ENCODE measurements around the gene SPEN. TPM values are rescaled to one million over a fixed set of nuclear protein-coding genes. Genes with fewer than 3 reads are reported as not detected.
A peak's percentile ranks its signal among the peaks of the same experiment; 100 is the strongest.

The SPEN gene, protein sequence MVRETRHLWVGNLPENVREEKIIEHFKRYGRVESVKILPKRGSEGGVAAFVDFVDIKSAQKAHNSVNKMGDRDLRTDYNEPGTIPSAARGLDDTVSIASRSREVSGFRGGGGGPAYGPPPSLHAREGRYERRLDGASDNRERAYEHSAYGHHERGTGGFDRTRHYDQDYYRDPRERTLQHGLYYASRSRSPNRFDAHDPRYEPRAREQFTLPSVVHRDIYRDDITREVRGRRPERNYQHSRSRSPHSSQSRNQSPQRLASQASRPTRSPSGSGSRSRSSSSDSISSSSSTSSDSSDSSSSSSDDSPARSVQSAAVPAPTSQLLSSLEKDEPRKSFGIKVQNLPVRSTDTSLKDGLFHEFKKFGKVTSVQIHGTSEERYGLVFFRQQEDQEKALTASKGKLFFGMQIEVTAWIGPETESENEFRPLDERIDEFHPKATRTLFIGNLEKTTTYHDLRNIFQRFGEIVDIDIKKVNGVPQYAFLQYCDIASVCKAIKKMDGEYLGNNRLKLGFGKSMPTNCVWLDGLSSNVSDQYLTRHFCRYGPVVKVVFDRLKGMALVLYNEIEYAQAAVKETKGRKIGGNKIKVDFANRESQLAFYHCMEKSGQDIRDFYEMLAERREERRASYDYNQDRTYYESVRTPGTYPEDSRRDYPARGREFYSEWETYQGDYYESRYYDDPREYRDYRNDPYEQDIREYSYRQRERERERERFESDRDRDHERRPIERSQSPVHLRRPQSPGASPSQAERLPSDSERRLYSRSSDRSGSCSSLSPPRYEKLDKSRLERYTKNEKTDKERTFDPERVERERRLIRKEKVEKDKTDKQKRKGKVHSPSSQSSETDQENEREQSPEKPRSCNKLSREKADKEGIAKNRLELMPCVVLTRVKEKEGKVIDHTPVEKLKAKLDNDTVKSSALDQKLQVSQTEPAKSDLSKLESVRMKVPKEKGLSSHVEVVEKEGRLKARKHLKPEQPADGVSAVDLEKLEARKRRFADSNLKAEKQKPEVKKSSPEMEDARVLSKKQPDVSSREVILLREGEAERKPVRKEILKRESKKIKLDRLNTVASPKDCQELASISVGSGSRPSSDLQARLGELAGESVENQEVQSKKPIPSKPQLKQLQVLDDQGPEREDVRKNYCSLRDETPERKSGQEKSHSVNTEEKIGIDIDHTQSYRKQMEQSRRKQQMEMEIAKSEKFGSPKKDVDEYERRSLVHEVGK (N-terminal part only)
- total RNA-seq (2013; cell fraction: nucleolus; rRNA removed), result 170 and 175 TPM in 2 replicates
- total RNA-seq (2014; rRNA removed), result 18.9 and 20.9 TPM in 2 replicates
- total RNA-seq (2014; rRNA removed; fragmentation: Illumina TruSeq; extraction: Trizol), result 16.5 and 18.2 TPM in 2 replicates
- total RNA-seq (2021), result 57.5 and 58.7 TPM in 2 replicates
- 13.6 TPM for polyA plus RNA-seq (2011; ENCODE audit: low read depth)
- 6.1 and 6.7 TPM in 2 replicates for polyA plus RNA-seq (2011; rRNA removed)
- 8.3 and 12.2 TPM in 2 replicates for polyA plus RNA-seq (2011; cell fraction: cytosol; rRNA removed)
- polyA plus RNA-seq (2011; cell fraction: nucleus; rRNA removed), result 27.8 and 41.7 TPM in 2 replicates
- 34.0 and 40.1 TPM in 2 replicates for polyA plus RNA-seq (2012)
- 45.0 and 58.7 TPM in 2 replicates for polyA plus RNA-seq (2014; fragmentation: Illumina TruSeq; extraction: Trizol)
- polyA plus RNA-seq (2014; fragmentation: Nextera tagmentation; extraction: Ambion mirVana), result 10 to 100 TPM in 1 of 2 experiments, 1 to 10 TPM in 1; 5.2 to 12.9 TPM
- polyA plus RNA-seq (2014; rRNA removed), result 28.4 and 34.9 TPM in 2 replicates
- 10 to 100 TPM; 21.3 to 36.2 TPM for polyA plus RNA-seq (2016; fragmentation: Nextera tagmentation; extraction: Ambion mirVana)
- 29.4 and 33.6 TPM in 2 replicates for polyA minus RNA-seq (2011; rRNA and poly(A)+ RNA removed)
- polyA minus RNA-seq (2011; cell fraction: cytosol; rRNA and poly(A)+ RNA removed), result 21.8 and 24.4 TPM in 2 replicates
- 18.4 and 37.1 TPM in 2 replicates for polyA minus RNA-seq (2011; cell fraction: nucleus; rRNA and poly(A)+ RNA removed)
- percentile 86 among the genes with signal in this experiment for Bru-seq, nascent RNA
- percentile 92 among the genes with signal in this experiment for BruChase-seq, experiment 1, labeled RNA remaining after a 6-hour chase
- BruChase-seq, experiment 2, labeled RNA remaining after a 2-hour chase, result percentile 92 among the genes with signal in this experiment
- long read RNA-seq, experiment 1, partial matches to known transcripts, result 4 of 10 reads
- long read RNA-seq, experiment 1, other reads (novel, unspliced or antisense), result 5 of 10 reads
- long read RNA-seq, experiment 2, partial matches to known transcripts, result 18 of 36 reads
- long read RNA-seq, experiment 2, other reads (novel, unspliced or antisense), result 18 of 36 reads

DNA sequence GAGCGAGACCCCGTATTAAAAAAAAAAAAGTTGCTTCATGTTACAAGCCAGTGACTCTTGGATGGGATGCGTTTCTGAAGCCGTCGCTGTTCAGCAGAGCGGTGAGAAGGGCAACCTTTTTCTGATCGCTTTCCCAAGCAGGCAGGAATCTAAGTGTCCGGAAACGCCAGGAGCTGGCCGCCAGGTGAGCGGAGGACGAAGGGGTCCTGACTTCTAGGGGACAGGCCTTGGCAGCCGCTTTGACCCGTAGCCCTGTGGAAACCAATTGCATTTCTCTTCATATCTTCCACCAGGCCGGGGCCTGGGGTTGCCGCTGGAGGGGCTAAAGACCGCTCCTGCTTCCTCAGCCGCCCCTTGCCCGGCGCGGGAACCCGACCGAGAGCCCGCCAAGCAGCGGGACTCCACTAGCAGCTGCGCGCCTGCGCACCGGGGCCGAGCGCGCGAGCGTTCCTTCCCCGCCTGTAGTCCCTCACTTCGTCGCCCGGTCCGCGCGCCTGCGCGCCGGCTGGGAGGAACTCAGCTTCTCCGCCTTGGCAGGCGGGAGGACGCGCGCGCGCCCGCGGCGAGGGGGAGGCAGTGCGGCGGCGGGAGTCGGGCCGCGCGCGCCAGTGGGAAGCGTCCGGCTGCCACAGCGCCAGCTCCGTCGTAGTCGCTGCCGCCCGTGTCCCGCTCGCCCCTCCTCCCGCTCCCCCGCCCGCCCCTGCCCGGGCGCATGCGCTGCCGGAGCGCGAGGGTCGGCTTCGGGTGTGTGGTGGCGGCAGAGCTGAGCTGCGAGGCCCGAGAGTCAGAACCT lies at the start of gene SPEN:
SPEN (plus strand) TSS at position 608 of the 793 bp plus-strand sequence. CDS start 361 bp downstream, outside the sequence.
- Histone ChIP-seq H3K4me2 (ENCODE audit: control insufficient read depth, insufficient read depth) (peak within 1 kb of the TSS; percentile 82), H3K4me3 (peak within 1 kb of the TSS; percentile 94), H2AFZ (ENCODE audit: control insufficient read depth, low read depth, low read length) (peak within 1 kb of the TSS; percentile 86), H3K4me1 (ENCODE audit: control insufficient read depth, insufficient read depth, low read length) (peaks cover 4% of the 10 kb centered on the region), H4K20me1 (ENCODE audit: control insufficient read depth, insufficient read depth) (no peaks in the 10 kb centered on the region), H3K9me3 (replicated peaks; ENCODE audit: control insufficient read depth, insufficient read depth, low read length) (no peaks in the 10 kb centered on the region), H3K9ac (ENCODE audit: control insufficient read depth, insufficient read depth, low read length) (peak within 1 kb of the TSS; percentile 92), H3K36me3 (ENCODE audit: control insufficient read depth in 2 of 2, insufficient read depth in 2 of 2, low read length in 1 of 2) (no peaks in the 10 kb centered on the region), H3K79me2 (ENCODE audit: control insufficient read depth, insufficient read depth, low read length) (peaks cover 67% of the 10 kb centered on the region), H3K27me3 (replicated peaks in 1 of 2; ENCODE audit: control insufficient read depth in 2 of 2, insufficient read depth in 2 of 2, low read length in 1 of 2) (no peaks in the 10 kb centered on the region), H3K27ac (ENCODE audit: control insufficient read depth, insufficient read depth) (peak within 1 kb of the TSS; percentile 87)
- ChIA-PET CTCF (interaction anchor here (0.6 to 6.3 kb wide), 4 partner anchors 10 to 31 kb away, joined by 3 to 51 read pairs (median 4); no protein-coding TSS in a partner anchor), RAD21 (ENCODE audit: unreplicated experiment) (interaction anchor here (0.9 to 6.2 kb wide), 9 partner anchors 10 to 127 kb away, joined by 3 to 55 read pairs (median 4); partner anchors contain the start of genes UQCRHL and ZBTB17), SMC1A (ENCODE audit: uncharacterized antibody, unreplicated experiment) (interaction anchor here (0.7 to 5.2 kb wide), 8 partner anchors 10 to 176 kb away, joined by 3 to 27 read pairs (median 4); no protein-coding TSS in a partner anchor), POLR2A (interaction anchor here (0.5 to 6.1 kb wide), 14 partner anchors 9 to 206 kb away, joined by 3 to 75 read pairs (median 4); partner anchors contain the start of gene ZBTB17)
- FAIRE-seq, result peak; percentile 27
- in situ Hi-C loops (cut with MboI), result no loop called here
- DNase-seq (ENCODE audit: low read depth, low spot score), result peak; percentile 82
- intact Hi-C loops (cut with micrococcal nuclease; ENCODE audit: unreplicated experiment), result loop anchor here (1.0 to 10.0 kb wide), 4 partner anchors 12 to 520 kb away; partner anchors contain the start of genes CASP9, DNAJC16 and SZRD1
- peak; percentile 80 for ATAC-seq
- BruUV-seq (replicated peaks), result TSS peak; percentile 78
- WGBS (ENCODE audit: insufficient coverage, insufficient replicate concordance, low lambda C conversion rate, missing lambda C conversion rate), result 1% methylated on average over 66 of the region's 86 CpGs
- TF ChIP-seq SPI1 (IDR thresholded peaks at IDR 0.05; ENCODE audit: borderline replicate concordance, insufficient read depth, low read depth, low read length) (peak; percentile 64; the same call in 1 of the 2 replicates), SIN3A (IDR thresholded peaks at IDR 0.05; ENCODE audit: low read depth, low read length) (no peak), RAD21 (IDR thresholded peaks at IDR 0.05; ENCODE audit: insufficient read depth, low read depth, low read length) (no peak), NFYA (IDR thresholded peaks at IDR 0.05; ENCODE audit: borderline replicate concordance, low read depth, low read length) (no peak)
- TF ChIP-seq, protein P1, sequence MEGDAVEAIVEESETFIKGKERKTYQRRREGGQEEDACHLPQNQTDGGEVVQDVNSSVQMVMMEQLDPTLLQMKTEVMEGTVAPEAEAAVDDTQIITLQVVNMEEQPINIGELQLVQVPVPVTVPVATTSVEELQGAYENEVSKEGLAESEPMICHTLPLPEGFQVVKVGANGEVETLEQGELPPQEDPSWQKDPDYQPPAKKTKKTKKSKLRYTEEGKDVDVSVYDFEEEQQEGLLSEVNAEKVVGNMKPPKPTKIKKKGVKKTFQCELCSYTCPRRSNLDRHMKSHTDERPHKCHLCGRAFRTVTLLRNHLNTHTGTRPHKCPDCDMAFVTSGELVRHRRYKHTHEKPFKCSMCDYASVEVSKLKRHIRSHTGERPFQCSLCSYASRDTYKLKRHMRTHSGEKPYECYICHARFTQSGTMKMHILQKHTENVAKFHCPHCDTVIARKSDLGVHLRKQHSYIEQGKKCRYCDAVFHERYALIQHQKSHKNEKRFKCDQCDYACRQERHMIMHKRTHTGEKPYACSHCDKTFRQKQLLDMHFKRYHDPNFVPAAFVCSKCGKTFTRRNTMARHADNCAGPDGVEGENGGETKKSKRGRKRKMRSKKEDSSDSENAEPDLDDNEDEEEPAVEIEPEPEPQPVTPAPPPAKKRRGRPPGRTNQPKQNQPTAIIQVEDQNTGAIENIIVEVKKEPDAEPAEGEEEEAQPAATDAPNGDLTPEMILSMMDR (IDR thresholded peaks at IDR 0.05 in 2 of 3, conservative IDR thresholded peaks at IDR 0.05 in 1 of 3; ENCODE audit: control insufficient read depth in 2 of 3, extremely low read depth in 1 of 3, insufficient read depth in 1 of 3, low read depth in 3 of 3, low read length in 3 of 3), result 0 out of 6 replicates have a peak, but pooled peaks of 1 of the 3 experiments have one; percentile 4
- TF ChIP-seq, protein P2, sequence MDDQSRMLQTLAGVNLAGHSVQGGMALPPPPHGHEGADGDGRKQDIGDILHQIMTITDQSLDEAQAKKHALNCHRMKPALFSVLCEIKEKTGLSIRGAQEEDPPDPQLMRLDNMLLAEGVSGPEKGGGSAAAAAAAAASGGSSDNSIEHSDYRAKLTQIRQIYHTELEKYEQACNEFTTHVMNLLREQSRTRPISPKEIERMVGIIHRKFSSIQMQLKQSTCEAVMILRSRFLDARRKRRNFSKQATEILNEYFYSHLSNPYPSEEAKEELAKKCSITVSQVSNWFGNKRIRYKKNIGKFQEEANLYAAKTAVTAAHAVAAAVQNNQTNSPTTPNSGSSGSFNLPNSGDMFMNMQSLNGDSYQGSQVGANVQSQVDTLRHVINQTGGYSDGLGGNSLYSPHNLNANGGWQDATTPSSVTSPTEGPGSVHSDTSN (IDR thresholded peaks at IDR 0.05; ENCODE audit: insufficient replicate concordance, low read depth, low read length), result no peak
